Astrocyte of the cerebellum (primary cell): ENCODE data around the gene CCDC14.

Experiments
- DNase-seq: peaks from one replicate; pipeline ENCODE4 v3.0.0-alpha.2; 2011; ENCODE audit warnings: low read depth
- H3K4me3 ChIP-seq: 2 replicates; pipeline ENCODE4 v1.5.1; 2011; ENCODE audit warnings: mild to moderate bottlenecking, low read depth, low read length, moderate library complexity
- CTCF ChIP-seq: IDR thresholded peaks from 2 replicates; pipeline ENCODE4 v1.5.1; 2012; ENCODE audit warnings: low read length, low read depth, moderate library complexity, mild to moderate bottlenecking; ENCODE audit errors: missing control alignments
- in situ Hi-C: cut with HindIII; loops from 2 replicates; pipeline ENCODE4 v1.10.0; 2017; ENCODE audit warnings: low sequenced_read_pairs

The CCDC14 gene

GRCh38 chr3:123949641-123950040 lies 11.4 kb downstream of the CCDC14 start:
- no peak overlapping the region for H3K4me3 ChIP-seq
- no peak for DNase-seq
- no peak for TF ChIP-seq CTCF
- in situ Hi-C loops: no loop called here

GRCh38 chr3:123948449-123948848 lies 12.6 kb downstream of the CCDC14 start:
- in situ Hi-C loops: no loop called here
- no peak overlapping the region for H3K4me3 ChIP-seq
- DNase-seq: no peak
- no peak for TF ChIP-seq CTCF

- no peak for TF ChIP-seq CTCF
- in situ Hi-C loops: no loop called here
- no peak for DNase-seq
- H3K4me3 ChIP-seq: no peak overlapping the region
Measured at GRCh38 chr3:123947482-123947881, 13.5 kb downstream of the CCDC14 start.

- H3K4me3 ChIP-seq: no peak overlapping the region
- TF ChIP-seq CTCF: no peak
- in situ Hi-C loops: no loop called here
- no peak for DNase-seq
Measured at GRCh38 chr3:123941542-123941941, 19.5 kb downstream of the CCDC14 start.

GRCh38 chr3:123941121-123941520 lies 19.9 kb downstream of the CCDC14 start:
- H3K4me3 ChIP-seq: no peak overlapping the region
- no peak for DNase-seq
- in situ Hi-C loops: no loop called here
- TF ChIP-seq CTCF: peak; percentile 18

GRCh38 chr3:123939706-123940105 lies 21.3 kb downstream of the CCDC14 start:
- no peak for TF ChIP-seq CTCF
- no peak for DNase-seq
- no peak overlapping the region for H3K4me3 ChIP-seq
- in situ Hi-C loops: no loop called here

GRCh38 chr3:123936400-123936799 lies 24.6 kb downstream of the CCDC14 start:
- no peak overlapping the region for H3K4me3 ChIP-seq
- in situ Hi-C loops: no loop called here
- no peak for TF ChIP-seq CTCF
- DNase-seq: no peak
